Measurements from ENCODE around the gene ASCC2. TPM values are rescaled to one million over a fixed set of nuclear protein-coding genes. Genes with fewer than 3 reads are reported as not detected.

The ASCC2 gene
- total RNA-seq, 1 experiment from 2014 or later: 54.9 TPM

DNA sequence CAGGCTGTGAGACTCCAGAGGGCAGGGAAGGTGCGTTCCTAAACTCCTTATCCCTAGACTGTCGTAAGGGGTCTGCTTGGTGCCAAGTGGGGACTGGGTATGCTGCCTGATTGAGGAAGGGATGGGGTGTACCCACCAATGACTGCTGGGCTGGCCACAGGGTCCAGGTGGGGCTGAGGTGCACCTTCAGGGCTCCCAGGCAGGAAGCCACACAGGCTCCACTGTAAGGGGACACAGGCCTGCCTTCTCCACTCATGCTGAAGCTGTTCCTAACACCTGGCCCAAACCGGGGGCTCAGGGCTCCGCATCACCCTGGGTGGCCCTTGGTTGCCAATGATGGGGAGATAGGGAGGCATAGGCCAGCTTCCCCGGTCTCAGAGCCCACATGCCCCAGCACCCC is 97.9 kb downstream of the ASCC2 start:
- H3K27ac ChIP-seq (ENCODE audit: low read depth, low read length, poor library complexity, severe bottlenecking): no peak overlapping the region
- no peaks in the 10 kb centered on the region for H3K9me3 ChIP-seq (ENCODE audit: low read depth, low read length, poor library complexity, severe bottlenecking)
- H3K4me1 ChIP-seq (ENCODE audit: insufficient read depth, low read length, poor library complexity, severe bottlenecking): no peaks in the 10 kb centered on the region
- no peaks in the 10 kb centered on the region for H3K27me3 ChIP-seq (replicated peaks; ENCODE audit: insufficient read depth, low read depth, low read length, poor library complexity)
- POLR2A ChIA-PET (ENCODE audit: low non-redundant PET): no interaction called here
- intact Hi-C loops (cut with micrococcal nuclease; ENCODE audit: unreplicated experiment): no loop called here
- H3K36me3 ChIP-seq (ENCODE audit: insufficient read depth, low read length, poor library complexity, severe bottlenecking): no peaks in the 10 kb centered on the region
- CTCF ChIA-PET: no interaction called here
- TF ChIP-seq, protein P1, sequence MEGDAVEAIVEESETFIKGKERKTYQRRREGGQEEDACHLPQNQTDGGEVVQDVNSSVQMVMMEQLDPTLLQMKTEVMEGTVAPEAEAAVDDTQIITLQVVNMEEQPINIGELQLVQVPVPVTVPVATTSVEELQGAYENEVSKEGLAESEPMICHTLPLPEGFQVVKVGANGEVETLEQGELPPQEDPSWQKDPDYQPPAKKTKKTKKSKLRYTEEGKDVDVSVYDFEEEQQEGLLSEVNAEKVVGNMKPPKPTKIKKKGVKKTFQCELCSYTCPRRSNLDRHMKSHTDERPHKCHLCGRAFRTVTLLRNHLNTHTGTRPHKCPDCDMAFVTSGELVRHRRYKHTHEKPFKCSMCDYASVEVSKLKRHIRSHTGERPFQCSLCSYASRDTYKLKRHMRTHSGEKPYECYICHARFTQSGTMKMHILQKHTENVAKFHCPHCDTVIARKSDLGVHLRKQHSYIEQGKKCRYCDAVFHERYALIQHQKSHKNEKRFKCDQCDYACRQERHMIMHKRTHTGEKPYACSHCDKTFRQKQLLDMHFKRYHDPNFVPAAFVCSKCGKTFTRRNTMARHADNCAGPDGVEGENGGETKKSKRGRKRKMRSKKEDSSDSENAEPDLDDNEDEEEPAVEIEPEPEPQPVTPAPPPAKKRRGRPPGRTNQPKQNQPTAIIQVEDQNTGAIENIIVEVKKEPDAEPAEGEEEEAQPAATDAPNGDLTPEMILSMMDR (conservative IDR thresholded peaks at IDR 0.05; ENCODE audit: low read depth, low read length): no peak
- TF ChIP-seq EZH2 (IDR thresholded peaks at IDR 0.05; ENCODE audit: borderline replicate concordance, low read depth, low read length, poor library complexity, severe bottlenecking): no peak
- DNase-seq (ENCODE audit: low spot score): no peak
- no TSS peak for BruUV-seq (replicated peaks)
- no peak overlapping the region for H3K4me3 ChIP-seq (ENCODE audit: low read depth, low read length, poor library complexity, severe bottlenecking)

DNA sequence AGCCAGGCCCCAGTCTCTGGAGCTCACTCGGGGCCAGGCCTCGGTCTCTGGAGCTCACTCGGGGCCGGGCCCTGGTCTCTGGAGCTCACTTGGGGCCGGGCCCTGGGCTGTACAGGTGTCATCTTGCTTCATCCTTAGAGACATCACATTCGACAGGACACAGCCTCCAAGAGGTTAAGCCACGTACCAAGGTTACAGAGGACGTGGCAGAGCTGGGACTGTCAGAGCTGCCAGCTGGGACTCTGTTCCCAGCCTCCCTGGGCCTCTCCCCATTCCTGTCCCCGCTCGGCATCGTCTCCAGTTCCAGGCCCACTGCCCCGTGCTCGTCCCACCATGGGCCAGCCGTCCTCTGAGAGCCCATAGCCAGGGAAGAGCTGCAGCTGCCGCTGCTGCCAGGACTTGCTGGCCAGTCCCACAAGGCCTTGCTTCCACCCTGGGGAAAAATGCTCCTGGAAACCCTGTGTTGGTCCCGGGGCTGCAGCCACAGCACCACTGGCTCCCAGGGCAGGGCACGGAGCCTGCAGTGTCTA is 98.7 kb downstream of the ASCC2 start:
- Histone ChIP-seq H3K36me3 (ENCODE audit: insufficient read depth, low read length, poor library complexity, severe bottlenecking) (no peaks in the 10 kb centered on the region), H3K9me3 (ENCODE audit: low read depth, low read length, poor library complexity, severe bottlenecking) (no peaks in the 10 kb centered on the region), H3K4me3 (ENCODE audit: low read depth, low read length, poor library complexity, severe bottlenecking) (no peak overlapping the region), H3K4me1 (ENCODE audit: insufficient read depth, low read length, poor library complexity, severe bottlenecking) (no peaks in the 10 kb centered on the region), H3K27me3 (replicated peaks; ENCODE audit: insufficient read depth, low read depth, low read length, poor library complexity) (no peaks in the 10 kb centered on the region), H3K27ac (ENCODE audit: low read depth, low read length, poor library complexity, severe bottlenecking) (no peak overlapping the region)
- ChIA-PET CTCF (interaction anchor here (0.5 kb wide), 1 partner anchor 1043 kb away, joined by 3 read pairs; no protein-coding TSS in a partner anchor), POLR2A (ENCODE audit: low non-redundant PET) (no interaction called here)
- TF ChIP-seq, protein P1 (conservative IDR thresholded peaks at IDR 0.05; ENCODE audit: low read depth, low read length): no peak
- TF ChIP-seq EZH2 (IDR thresholded peaks at IDR 0.05; ENCODE audit: borderline replicate concordance, low read depth, low read length, poor library complexity, severe bottlenecking): no peak
- intact Hi-C loops (cut with micrococcal nuclease; ENCODE audit: unreplicated experiment): no loop called here
- no TSS peak for BruUV-seq (replicated peaks)
- no peak for DNase-seq (ENCODE audit: low spot score)

Other genes with a start within 250 kb of the ASCC2 start
- gene NF2, start 234.6 kb downstream of the ASCC2 start, total RNA-seq (2021): 40.5 and 44.6 TPM in 2 replicates
- gene CABP7, start 118.3 kb downstream of the ASCC2 start, total RNA-seq (2021): not detected in 2 replicates
- gene ZMAT5, start 71.3 kb downstream of the ASCC2 start, total RNA-seq (2021): 19.8 and 23.6 TPM in 2 replicates
- 107 and 119 TPM in 2 replicates for gene UQCR10, start 70.9 kb downstream of the ASCC2 start, total RNA-seq (2021)
- gene MTMR3, start 44.9 kb upstream of the ASCC2 start, total RNA-seq (2021): 25.0 and 26.4 TPM in 2 replicates
- not detected in 2 replicates for gene HORMAD2, start 242.2 kb upstream of the ASCC2 start, total RNA-seq (2021)